K562 (cell line): ENCODE data around the gene CABP2. TPM values are rescaled to one million over a fixed set of nuclear protein-coding genes. Genes with fewer than 3 reads are reported as not detected.
A peak's percentile ranks its signal among the peaks of the same experiment; 100 is the strongest.

Experiments used
- ATF3 ChIP-seq, 2 experiments: fragments of 450-650 bp in 1 of 2; sonication (generic) in 1 of 2; formaldehyde crosslinking in 1 of 2; IDR thresholded peaks in 1 of 2; conservative IDR thresholded peaks in 1 of 2; 2 replicates each; pipeline versions ENCODE4 v1.6.1 to v1.8.1; 2016 to 2023; ENCODE audit warnings: mild to moderate bottlenecking in 2 of 2, moderate library complexity in 2 of 2, inconsistent platforms in 1 of 2, missing genetic modification reagents in 1 of 2
- CBX3 ChIP-seq, 2 experiments: IDR thresholded peaks; 1 replicate in 1 of 2; 2 replicates in 1 of 2; pipeline ENCODE4 v1.6.1; 2012; ENCODE audit warnings: inconsistent platforms in 2 of 2, low read length in 2 of 2, borderline replicate concordance in 1 of 2, control low read depth in 1 of 2
- CEBPZ ChIP-seq: fragments of 150-350 bp; IDR thresholded peaks from 2 replicates; pipeline ENCODE4 v1.6.1; 2014; ENCODE audit warnings: low read depth, mild to moderate bottlenecking, low read length, borderline replicate concordance
- COPS2 ChIP-seq: fragments of 450-650 bp; conservative IDR thresholded peaks from 2 replicates; pipeline ENCODE4 v1.6.1; 2016; ENCODE audit warnings: mild to moderate bottlenecking, moderate library complexity
- CREM ChIP-seq: IDR thresholded peaks from 2 replicates; pipeline ENCODE4 v1.6.1; 2014; ENCODE audit warnings: antibody characterized with exemption, low read depth
- EWSR1 ChIP-seq: fragments of 450-650 bp; IDR thresholded peaks from 2 replicates; pipeline ENCODE4 v1.6.1; 2018; ENCODE audit warnings: borderline replicate concordance, mild to moderate bottlenecking, low read depth, moderate library complexity; ENCODE audit not compliant: partially characterized antibody
- GABPB1 ChIP-seq: sonication (generic); formaldehyde crosslinking; IDR thresholded peaks from 2 replicates; pipeline ENCODE4 v1.8.0; 2022; ENCODE audit warnings: mild to moderate bottlenecking, missing genetic modification reagents
- IRF2 ChIP-seq: sonication (generic); formaldehyde crosslinking; IDR thresholded peaks from 2 replicates; pipeline ENCODE4 v1.8.1; 2022; ENCODE audit warnings: mild to moderate bottlenecking, missing genetic modification reagents
- MTA2 ChIP-seq: fragments of 450-650 bp; IDR thresholded peaks from 2 replicates; pipeline ENCODE4 v1.6.1; 2016; ENCODE audit warnings: low read depth
- NONO ChIP-seq, 2 experiments: fragments of 200-400 bp in 1 of 2; fragments of 450-650 bp in 1 of 2; formaldehyde crosslinking in 1 of 2; IDR thresholded peaks; 2 replicates each; pipeline ENCODE4 v1.6.1; 2017; ENCODE audit warnings: low read depth in 2 of 2, mild to moderate bottlenecking in 2 of 2, moderate library complexity in 2 of 2, low read length in 1 of 2
- SREBF1 ChIP-seq: fragments of 150-350 bp; IDR thresholded peaks from 2 replicates; pipeline ENCODE4 v1.6.1; 2014; ENCODE audit warnings: antibody characterized with exemption, low read depth, low read length, borderline replicate concordance
- TFAP4 ChIP-seq: sonication (generic); formaldehyde crosslinking; IDR thresholded peaks from 2 replicates; pipeline ENCODE4 v1.8.0; 2022; ENCODE audit warnings: missing genetic modification reagents, mild to moderate bottlenecking, moderate library complexity, borderline replicate concordance
- U2AF1 ChIP-seq: fragments of 200-400 bp; formaldehyde crosslinking; optimal IDR thresholded peaks from 2 replicates; pipeline ENCODE3; 2017; ENCODE audit warnings: mild to moderate bottlenecking, low read depth, low read length, moderate library complexity
- ZNF143 ChIP-seq: sonication (generic); formaldehyde crosslinking; IDR thresholded peaks from 2 replicates; pipeline ENCODE4 v1.9.0; 2022; ENCODE audit warnings: mild to moderate bottlenecking, missing genetic modification reagents
- ZNF146 ChIP-seq: IDR thresholded peaks from one replicate; pipeline ENCODE4 v1.6.1; 2018; ENCODE audit warnings: missing compliant biosample characterization; ENCODE audit not compliant: unreplicated experiment
- ZNF197 ChIP-seq: fragments of 200-800 bp; sonication (Bioruptor generic); IDR thresholded peaks from 2 replicates; pipeline ENCODE4 v1.6.1; 2016; ENCODE audit warnings: low read depth, missing genetic modification characterization, missing compliant biosample characterization
- ZNF740 ChIP-seq, 3 experiments: fragments of 200-800 bp in 1 of 3; sonication (Bioruptor generic) in 1 of 3; sonication (generic) in 1 of 3; formaldehyde crosslinking in 1 of 3; IDR thresholded peaks; 2 replicates each; pipeline versions ENCODE4 v1.6.1 to v1.8.0; 2016 to 2022; ENCODE audit warnings: mild to moderate bottlenecking in 2 of 3, missing compliant biosample characterization in 2 of 3, missing genetic modification characterization in 2 of 3, missing genetic modification reagents in 1 of 3
- polyA plus RNA-seq, 8 experiments: library from polyadenylated mRNA; depleted of rRNA in 4 of 8; stranded (reverse) in 5 of 8; unstranded in 3 of 8; fragments of >200 nt; fragmentation: Nextera tagmentation in 2 of 8; fragmentation: Illumina TruSeq in 1 of 8; extraction: Ambion mirVana in 2 of 8; extraction: Trizol in 1 of 8; gene quantifications; 2 replicates each; pipeline versions ENCODE4 v1.2.1 to v1.2.3, GENCODE V29; 2011 to 2014; ENCODE audit warnings: inconsistent platforms in 1 of 8, missing spikeins in 1 of 8
- total RNA-seq, 7 experiments: library from RNA; depleted of rRNA in 6 of 7; stranded (reverse); fragments of >200 nt in 6 of 7; fragmentation: Illumina TruSeq in 2 of 7; extraction: Trizol in 2 of 7; gene quantifications; 2 replicates each; pipeline versions ENCODE4 v1.2.1 to v1.2.3, GENCODE V29; 2011 to 2021; ENCODE audit warnings: low replicate concordance in 1 of 7
- TF ChIP-seq, protein P1 (sequence below), 2 experiments: fragments of 450-650 bp; conservative IDR thresholded peaks; 2 replicates each; pipeline ENCODE4 v1.6.1; 2017; ENCODE audit warnings: mild to moderate bottlenecking in 2 of 2, moderate library complexity in 2 of 2

Gene CABP2
- total and polyA plus RNA-seq, 9 of the 15 experiments (the other 6 are each of a cell fraction or from before 2014, with no cell fraction given), result not detected

GRCh38 chr11:67508486-67509121 lies 14.6 kb downstream of the CABP2 start (continued):
- peak; percentile 50; the same call in 1 of the 2 replicates for TF ChIP-seq ATF3 (IDR thresholded peaks at IDR 0.05)
- no peak; the same call in 1 of the 2 replicates for TF ChIP-seq ATF3 (CRISPR knock-in tag; conservative IDR thresholded peaks at IDR 0.05)
- TF ChIP-seq, protein P1, sequence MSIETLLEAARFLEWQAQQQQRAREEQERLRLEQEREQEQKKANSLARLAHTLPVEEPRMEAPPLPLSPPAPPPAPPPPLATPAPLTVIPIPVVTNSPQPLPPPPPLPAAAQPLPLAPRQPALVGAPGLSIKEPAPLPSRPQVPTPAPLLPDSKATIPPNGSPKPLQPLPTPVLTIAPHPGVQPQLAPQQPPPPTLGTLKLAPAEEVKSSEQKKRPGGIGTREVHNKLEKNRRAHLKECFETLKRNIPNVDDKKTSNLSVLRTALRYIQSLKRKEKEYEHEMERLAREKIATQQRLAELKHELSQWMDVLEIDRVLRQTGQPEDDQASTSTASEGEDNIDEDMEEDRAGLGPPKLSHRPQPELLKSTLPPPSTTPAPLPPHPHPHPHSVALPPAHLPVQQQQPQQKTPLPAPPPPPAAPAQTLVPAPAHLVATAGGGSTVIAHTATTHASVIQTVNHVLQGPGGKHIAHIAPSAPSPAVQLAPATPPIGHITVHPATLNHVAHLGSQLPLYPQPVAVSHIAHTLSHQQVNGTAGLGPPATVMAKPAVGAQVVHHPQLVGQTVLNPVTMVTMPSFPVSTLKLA (conservative IDR thresholded peaks at IDR 0.05), result peak; percentile 79 to 94
- TF ChIP-seq ZNF146 (CRISPR knock-in tag), result no peak
- TF ChIP-seq ZNF740 (CRISPR knock-in tag; IDR thresholded peaks at IDR 0.05), result no peak
- TF ChIP-seq ZNF740 (tag; IDR thresholded peaks at IDR 0.05), result no peak
- peak; percentile 81 for TF ChIP-seq GABPB1 (CRISPR knock-in tag)
- TF ChIP-seq ZNF143 (CRISPR knock-in tag), result 0 out of 2 replicates have a peak, but pooled peaks have one; percentile 42
- TF ChIP-seq ZNF197 (CRISPR knock-in tag), result no peak
- no peak; the same call in 1 of the 2 replicates for TF ChIP-seq SREBF1
- 0 out of 2 replicates have a peak, but pooled peaks have one; percentile 68 for TF ChIP-seq TFAP4 (CRISPR knock-in tag)
- peak; percentile 89 for TF ChIP-seq U2AF1
- TF ChIP-seq CEBPZ, result no peak
- peak; percentile 99 for TF ChIP-seq CREM
- TF ChIP-seq EWSR1, result no peak
- TF ChIP-seq CBX3 (IDR thresholded peaks at IDR 0.05; ENCODE audit: borderline replicate concordance in 1 of 2, low read length in 2 of 2), result no peak
- TF ChIP-seq NONO (IDR thresholded peaks at IDR 0.05; ENCODE audit: low read depth in 2 of 2, low read length in 1 of 2), result peak in 1 of 2 experiments; percentile 52; a peak in 1 of 4 replicates
- TF ChIP-seq IRF2, result no peak
- no peak for TF ChIP-seq COPS2
- no peak for TF ChIP-seq MTA2
